Right renal cortex interstitium (tissue), 3 donors: ENCODE measurements around the gene SLC22A14. TPM values are rescaled to one million over a fixed set of nuclear protein-coding genes. Genes with fewer than 3 reads are reported as not detected.
"Not testable (repeated sequence)": the region's sequence is repeated elsewhere in the genome, so short reads cannot be mapped to it uniquely, and the experiment has no call there.

Experiments
- DNase-seq, 3 donors: peaks; one replicate each; pipeline ENCODE4 v3.0.0-alpha.2; 2013; ENCODE audit warnings: low read depth in 3 of 3, low spot score in 2 of 3
- polyA plus RNA-seq, 3 donors: library from polyadenylated mRNA; unstranded; fragments of 120-200 nt; gene quantifications; one replicate each; pipeline ENCODE4 v1.2.1, GENCODE V29; 2013; ENCODE audit not compliant: insufficient read length in 3 of 3

SLC22A14 gene, protein sequence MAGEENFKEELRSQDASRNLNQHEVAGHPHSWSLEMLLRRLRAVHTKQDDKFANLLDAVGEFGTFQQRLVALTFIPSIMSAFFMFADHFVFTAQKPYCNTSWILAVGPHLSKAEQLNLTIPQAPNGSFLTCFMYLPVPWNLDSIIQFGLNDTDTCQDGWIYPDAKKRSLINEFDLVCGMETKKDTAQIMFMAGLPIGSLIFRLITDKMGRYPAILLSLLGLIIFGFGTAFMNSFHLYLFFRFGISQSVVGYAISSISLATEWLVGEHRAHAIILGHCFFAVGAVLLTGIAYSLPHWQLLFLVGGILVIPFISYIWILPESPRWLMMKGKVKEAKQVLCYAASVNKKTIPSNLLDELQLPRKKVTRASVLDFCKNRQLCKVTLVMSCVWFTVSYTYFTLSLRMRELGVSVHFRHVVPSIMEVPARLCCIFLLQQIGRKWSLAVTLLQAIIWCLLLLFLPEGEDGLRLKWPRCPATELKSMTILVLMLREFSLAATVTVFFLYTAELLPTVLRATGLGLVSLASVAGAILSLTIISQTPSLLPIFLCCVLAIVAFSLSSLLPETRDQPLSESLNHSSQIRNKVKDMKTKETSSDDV
- polyA plus RNA-seq: under 1 TPM; 0.30 to 0.44 (median 0.37) TPM

DNA sequence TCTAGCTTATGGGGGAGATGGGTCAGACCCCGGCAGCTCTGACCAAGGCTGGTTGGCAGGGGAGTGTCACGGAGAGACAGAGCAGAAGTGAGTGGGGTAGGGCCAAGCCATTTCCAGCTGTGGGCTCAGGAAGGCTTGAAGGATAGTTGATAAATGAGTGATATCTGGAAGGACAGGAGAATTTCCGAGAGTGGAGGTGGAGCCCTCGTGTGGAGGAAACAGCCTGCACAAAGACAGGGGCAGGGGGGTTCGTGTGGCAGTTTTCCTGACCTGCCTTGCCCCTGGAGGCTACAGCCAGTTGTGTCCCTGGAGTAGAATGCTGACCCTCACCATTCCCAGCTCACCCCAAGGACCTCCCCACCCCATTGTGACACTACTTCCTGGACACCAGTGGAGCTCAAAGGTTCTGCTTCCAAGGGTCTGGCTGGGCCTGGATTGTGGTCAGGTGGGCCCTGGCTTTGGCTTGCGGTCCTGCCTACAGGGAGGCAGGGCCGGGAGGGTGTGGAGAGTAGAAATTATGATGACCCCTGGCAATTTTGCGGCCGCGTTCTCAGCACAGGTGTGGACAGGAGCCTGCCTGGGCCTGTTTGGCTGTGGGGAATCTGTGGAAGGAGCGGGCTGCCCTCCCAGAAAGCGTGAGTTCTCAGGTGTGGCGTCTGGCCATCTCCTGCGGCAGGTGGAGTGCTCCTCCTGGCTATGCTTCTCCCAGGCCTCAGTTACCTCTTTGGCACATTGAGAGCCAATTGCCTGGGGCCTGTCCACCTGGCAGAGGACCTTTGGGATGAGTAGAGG lies at the start of gene SLC22A14:
Gene SLC22A14, plus strand, starts transcription at position 400 of the 792 bp plus-strand sequence. CDS start 23,733 bp downstream, outside the sequence.
- no peak for DNase-seq

DNA sequence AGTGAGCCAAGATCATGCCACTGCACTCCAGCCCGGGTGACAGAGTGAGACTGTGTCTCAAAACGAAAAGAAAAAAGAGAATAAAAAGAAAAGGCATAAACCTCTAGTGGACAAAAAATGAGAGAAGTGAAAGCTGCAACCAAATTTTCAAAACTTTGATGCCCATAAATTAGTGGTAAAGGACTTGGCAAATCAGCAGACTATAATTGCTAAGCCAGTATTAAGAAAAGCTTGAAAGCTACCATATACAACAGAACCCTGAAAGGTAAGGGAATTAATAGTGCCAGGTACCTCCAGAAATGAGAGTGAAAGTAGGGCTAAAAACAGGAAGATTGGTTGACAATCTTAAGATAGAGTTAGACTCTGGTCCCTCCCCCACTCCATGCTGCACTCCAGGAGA lies 49.4 kb upstream of the SLC22A14 start:
- no peak for DNase-seq

DNA sequence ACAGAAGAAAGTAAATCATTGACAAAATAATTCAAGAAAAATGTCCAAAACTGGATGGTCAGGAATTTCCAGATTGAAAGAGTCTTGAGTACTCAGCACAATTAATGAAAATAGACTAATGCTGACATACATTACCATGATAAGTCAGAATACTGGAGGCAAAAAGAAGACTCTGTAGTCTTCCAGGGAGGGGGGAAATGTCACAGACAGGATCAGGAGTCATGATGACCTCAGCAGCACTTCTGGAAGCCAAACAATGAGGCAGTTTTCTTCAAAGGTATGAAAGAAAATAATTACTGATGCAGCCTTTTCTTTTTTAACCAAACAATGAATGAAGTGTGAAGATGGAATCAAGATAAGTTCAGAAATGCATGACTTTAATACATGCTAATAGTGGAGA lies 46.6 kb upstream of the SLC22A14 start:
- DNase-seq: no peak

DNA sequence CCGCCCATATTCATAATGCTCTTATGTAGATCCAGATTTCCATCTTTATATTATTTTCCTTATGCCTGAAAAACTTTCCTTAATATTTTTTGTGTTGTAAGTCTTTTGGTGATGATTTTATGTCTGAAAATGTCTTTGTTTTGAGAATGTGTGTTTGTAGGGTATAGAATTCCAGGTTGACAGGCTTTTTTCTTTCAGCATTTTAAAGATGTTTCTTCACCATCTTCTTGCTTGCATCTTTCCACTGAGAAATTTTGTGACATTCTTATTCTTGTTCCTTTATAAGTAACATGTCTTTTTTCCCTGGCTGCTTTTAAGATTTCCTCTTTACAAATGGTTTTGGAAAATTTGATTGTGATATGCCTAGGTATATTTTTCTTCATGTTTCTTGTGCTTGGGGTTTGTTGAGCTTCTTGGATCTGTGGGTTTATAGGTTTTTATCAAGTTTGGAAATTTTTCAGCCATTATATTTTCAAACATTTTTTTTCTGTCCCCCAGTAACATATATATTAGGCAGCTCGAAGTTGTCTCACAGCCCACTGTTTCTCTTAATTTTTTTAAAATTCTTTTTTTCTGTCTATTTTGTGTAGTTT lies 43.6 kb upstream of the SLC22A14 start:
- no peak for DNase-seq

DNA sequence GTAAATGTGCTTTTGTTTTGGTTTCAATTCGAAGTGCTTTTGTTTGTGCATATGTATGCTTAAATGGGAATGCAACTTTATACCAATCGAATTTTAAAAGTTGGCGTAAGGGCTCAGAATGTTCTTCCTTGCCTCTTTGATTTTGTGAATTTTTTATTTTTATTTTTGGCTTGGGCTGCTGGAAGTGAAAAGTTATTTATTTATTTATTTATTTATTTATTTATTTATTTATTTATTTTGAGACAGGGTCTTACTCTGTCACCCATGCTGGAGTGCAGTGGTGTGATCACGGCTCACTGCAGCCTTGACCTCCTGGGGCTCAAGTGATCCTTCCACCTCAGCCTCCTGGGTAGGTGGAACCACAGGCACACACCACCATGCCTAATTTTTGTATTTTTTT lies 39.3 kb upstream of the SLC22A14 start:
- not testable (repeated sequence) for DNase-seq

DNA sequence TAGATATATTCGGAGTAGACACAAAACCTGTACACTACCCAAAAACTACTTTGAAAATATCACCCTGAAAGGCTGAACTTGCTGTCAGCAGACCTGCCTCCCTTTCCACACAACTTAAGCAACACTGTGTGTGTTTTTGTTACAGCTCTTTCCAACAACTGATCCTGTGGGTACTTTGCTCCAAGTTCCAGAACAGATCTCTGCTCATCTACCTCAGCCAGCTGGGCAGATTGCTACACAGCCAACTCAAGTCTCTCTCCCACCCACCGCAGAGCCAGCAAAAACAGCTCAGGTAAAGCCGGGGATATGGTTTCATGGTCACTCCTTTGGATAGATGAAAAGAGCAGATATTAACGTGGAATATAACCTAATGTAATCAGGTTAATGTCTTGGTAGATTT lies 36.2 kb upstream of the SLC22A14 start:
- DNase-seq: no peak

DNA sequence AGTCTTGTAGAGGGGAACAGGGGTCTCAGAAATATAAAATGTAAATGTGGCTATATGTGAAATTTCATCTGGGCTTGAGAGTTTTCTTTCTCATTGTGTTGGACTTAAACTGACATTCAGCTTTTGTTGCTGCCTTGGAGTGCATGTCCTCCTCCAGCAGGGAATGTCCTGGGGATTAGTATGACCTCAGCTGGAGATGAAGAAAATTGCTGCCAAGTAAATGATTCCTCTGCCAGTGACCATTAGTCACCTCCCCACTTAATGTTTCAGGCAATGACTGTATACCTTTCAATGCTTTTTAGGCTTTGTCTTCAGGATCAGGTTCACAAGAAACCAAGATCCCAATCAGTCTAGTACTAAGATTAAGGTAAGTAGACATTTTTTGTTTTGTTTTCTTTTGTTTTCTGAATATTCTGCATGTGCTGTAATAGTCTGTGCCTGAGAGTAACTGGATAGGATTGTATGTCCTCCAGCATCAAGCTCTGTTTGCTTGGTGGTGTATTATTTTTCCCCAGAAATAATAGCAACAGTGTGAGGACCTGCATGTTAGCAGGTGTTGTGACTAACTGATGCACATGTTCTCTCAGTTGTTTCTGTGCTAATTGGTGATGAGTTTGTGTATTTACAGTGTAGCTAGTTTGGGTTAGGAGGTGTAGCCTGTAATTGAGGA lies 34.6 kb upstream of the SLC22A14 start:
- DNase-seq: no peak

DNA sequence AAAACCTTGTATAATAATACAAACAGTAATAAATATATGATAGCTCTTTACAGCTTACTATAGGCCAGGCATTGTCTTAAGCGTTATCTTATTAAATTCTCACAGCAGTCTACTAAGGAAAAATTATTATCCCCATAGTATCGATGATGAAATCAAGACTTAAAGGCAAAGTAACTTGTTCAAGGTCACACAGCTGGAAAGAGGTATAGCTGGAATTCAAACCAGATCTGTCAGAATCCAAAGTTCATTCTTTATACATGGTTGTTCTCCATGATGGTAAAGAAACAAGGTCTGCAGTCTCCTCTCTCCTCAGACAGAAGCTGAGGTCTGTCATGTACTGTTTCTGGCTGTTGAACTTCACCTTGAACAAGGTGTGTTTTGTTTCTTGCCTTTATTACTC lies 31.9 kb upstream of the SLC22A14 start:
- no peak for DNase-seq

DNA sequence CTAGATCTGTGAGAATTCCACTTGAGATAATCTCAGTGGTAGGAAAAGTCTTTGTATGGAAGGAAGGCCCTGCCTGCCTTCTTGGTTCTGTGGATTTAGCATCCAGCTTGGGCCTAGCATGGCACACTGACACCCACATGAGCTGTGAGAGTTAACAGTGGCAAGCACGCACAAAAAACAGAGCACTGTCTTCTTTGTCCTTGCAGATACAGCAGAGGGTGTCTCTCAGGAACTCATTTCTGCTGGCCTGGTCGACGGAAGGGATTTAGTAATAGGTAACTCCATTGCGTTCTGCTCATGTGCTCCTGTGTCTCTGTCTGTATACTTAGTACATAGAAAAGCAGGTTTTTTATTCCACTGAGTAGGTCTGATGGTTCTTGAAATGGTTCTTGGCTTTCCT lies 30.9 kb upstream of the SLC22A14 start:
- no peak for DNase-seq

DNA sequence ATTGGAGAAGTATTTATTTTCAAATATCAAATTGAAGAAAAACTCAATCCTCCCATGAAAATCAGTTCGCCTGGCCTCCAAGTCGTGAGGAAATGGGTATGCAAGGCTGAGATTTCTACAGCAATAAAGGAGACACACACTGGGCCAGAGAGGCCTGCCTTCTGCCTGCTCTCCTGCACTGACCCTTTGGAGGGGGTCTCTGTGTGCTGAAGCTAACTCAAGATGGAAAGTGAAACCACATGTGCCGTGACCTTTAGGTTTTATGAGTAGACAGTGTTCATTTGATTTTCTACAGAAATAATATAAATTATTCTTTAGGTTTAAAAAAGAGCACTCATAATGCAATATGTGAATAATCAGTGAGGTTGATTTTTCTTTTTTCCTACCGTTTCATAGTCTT lies 28.4 kb upstream of the SLC22A14 start:
- DNase-seq: no peak

DNA sequence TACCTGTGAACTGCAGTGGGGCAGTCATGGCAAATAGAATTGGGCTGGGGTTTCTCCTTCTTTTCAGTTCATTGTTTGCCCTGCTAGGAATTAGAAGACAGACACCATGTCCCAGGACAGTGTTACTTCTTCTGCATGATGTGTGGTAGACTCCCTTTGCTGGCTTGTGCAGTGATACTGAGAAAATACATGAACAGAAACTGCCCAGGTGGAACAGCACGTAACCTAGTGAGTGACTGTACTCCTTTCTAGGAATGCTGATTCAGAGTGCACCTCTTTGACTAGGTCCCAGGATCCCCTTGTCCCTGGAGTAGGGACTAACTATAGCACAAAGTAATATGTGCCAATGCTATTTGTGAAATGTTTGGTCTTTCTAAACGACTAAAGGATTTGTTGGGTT lies 27.2 kb upstream of the SLC22A14 start:
- DNase-seq: no peak

DNA sequence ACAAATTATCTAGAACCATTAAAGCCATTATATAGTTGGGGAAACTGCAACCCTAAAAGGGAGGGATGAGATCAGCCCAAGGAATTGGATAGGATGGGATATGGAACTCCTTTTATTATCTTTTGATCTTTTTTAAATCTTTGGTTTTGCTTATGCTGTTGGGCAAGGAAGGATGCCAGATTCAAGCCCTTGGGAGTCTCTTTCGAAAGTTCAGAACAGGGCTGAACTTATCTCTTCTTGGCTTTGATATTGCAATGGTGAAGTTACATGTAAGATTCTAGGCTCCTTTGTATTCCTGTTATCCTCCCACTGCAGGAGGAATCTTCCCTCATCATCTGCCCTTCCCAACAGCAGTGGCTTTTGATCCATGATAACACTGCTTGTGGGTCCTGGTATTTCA lies 26.5 kb upstream of the SLC22A14 start:
- no peak for DNase-seq

DNA sequence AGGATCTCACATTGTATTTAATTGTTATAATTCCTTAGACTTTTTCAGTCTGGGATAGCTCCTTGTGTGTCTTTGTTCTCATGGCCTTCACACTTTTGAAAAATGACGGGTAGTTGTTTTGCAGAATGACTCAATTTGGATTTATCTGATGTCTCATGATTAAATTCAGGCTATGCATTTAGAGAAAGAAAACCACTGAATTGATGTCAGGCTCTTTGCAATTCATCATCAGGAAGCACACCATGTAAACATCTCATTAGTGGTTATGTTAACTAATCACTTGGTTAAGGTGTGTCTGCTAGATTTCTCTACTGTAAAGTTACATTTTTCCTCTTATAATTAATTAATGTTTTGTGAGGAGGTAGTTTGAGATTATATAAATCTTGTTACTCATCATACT lies 24.5 kb upstream of the SLC22A14 start:
- DNase-seq: no peak

DNA sequence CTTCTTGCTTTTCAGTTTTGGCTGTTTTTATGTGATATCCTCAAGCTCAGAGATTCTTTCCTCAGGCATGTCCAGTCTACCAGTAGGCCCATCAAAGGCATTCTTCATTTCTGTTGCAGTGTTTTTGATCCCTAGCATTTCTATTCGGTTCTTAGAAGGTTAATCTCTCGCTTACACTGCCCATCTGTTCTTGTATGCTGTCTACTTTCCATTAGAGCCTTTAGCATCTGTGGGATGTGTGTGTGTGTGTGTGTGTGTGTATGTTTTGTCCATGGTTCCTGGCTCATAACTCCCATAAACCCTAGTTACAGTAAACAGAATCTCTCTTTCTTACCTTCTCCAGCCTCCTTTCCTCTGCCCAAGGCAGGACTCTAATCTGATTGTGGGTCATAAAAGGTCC lies 21.6 kb upstream of the SLC22A14 start:
- no peak for DNase-seq

DNA sequence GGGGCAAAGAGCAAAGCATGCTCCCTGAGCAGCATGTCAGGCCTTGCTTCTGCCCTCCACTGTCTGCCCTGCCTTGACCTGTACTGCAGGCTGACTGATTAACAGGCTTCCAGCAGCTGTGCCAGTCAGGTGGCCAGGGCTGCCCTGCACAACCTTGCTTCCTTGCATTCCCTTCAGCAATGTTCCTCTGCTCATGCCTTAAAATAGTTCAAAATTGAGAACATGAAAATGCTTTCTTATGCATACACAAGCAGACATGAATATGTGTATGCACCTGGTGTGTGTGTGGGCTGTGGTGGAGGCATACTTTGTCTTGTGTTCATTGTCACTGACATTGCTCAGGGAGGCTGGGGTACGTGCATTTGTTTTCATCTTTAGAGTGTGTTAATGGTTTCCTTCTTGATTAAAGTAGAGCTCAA lies 17.7 kb upstream of the SLC22A14 start:
- DNase-seq: no peak

DNA sequence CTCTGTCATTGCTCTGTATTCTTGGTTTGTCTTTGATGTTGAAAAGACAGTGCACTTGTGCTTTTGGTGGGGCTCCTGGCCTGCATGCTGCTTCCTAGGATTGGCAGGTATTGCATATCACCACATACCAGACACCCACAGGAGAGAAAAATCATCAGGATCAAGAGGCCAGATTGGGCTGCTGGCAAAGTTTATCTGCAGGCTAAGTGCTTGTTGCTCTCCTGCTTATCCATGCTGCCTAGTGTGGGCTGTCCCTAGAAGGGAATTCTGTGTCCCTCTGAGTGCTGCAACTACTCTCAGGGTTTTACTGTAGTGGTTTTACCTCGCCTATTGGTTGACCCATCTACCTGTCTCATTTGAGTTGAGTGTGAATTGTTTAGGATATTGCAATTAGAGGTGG lies 17.3 kb upstream of the SLC22A14 start:
- DNase-seq: no peak

DNA sequence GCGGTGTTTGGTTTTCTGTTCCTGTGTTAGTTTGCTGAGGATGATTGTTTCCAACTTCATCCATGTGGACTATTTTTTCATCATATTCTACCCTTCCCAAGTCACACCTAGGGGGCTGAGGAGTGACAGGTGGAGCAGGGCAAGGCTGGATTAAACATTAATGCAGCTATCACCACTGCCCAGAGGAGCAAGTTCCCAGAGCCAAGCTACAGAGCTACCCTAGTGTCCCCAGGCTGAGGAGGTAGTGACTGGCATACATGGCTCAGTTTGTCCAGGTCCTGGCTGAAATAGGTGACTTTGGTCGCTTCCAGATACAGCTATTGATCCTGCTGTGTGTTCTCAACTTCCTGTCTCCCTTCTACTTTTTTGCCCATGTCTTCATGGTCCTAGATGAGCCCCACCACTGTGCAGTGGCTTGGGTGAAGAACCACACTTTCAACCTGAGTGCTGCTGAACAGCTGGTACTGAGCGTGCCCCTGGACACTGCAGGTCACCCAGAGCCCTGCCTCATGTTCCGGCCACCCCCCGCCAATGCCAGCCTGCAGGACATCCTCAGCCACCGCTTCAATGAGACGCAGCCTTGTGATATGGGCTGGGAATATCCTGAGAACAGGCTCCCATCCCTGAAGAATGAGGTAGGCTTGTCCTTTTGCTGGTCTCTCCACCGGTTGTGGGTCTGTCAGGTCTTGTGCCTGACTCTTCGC lies 16.3 kb upstream of the SLC22A14 start, which contains the start of gene SLC22A13:
Gene SLC22A13, plus strand, starts transcription at position 209 of the 704 bp plus-strand sequence. Its CDS starts 49 bp downstream, at position 258.
- no peak for DNase-seq

DNA sequence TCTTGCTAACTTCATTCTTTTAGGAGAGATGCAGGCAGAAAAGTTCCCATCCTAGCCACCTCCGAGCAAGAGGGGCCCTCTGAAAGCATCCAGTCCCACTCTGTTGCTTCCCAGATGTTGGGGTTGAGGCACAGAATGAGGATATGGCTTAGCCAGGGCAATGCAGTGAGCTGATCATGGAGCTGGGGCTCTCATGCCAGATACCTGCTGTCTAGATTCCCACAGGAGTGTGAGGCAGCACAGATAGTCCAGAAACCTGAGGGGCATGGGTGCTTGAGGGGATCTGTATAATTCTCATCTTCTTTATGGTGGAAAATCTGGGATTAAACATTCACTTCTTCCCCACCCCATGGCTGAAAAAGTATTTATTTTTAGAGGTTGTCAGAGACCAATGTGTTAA lies 15.3 kb upstream of the SLC22A14 start:
- DNase-seq: no peak

DNA sequence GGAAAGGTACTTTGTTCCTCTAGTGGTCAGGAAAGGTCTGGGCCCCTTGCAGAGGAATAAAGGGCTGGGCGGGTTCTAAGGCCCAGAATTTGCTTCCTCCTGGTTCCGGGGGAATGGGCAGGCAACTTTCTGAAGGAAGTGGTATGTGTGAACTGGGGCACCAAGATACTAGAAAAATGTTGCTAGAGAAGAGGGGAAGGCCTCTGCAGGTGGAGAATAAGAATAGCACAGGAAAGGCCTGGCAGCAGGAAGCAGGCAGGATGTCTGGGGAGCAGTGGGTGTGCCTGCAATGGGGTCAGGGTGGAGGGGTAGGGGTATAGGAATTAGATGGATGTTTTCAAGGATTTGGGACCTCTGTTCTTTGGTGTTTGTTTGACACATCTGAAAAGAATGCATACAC lies 14.4 kb upstream of the SLC22A14 start:
- DNase-seq: no peak

DNA sequence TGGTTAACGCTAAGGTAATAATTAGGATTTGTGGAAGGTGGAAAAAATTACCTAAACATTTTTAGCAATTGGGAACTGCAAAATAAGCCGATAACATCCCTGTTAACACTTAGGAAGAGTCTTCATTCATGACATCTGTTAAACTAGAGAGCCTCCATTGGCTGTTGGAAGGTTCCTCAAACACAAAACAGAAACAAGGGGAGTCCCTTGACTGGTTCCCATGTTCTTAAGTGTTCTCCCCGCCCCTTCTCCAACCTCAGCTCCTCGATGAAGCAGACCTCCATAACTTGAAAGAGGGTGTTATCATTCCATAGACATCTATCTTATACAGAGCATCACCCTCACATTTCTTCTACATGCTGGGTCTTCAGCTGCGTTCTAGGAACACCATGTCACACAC lies 14.0 kb upstream of the SLC22A14 start:
- no peak for DNase-seq
